Transverse colon (tissue), 4 donors: ENCODE data around the gene MAIP1. TPM values are rescaled to one million over a fixed set of nuclear protein-coding genes. Genes with fewer than 3 reads are reported as not detected.

Experiments
- DNase-seq: peaks from one replicate; pipeline ENCODE4 v3.0.0-alpha.2; 2019
- H3K27ac ChIP-seq, 4 donors: fragments of 200-600 bp; sonication (generic); 2 replicates each; pipeline ENCODE4 v1.5.1; 2016 to 2018; ENCODE audit warnings: inconsistent platforms in 4 of 4
- H3K27me3 ChIP-seq: fragments of 200-600 bp; sonication (generic); 2 replicates; pipeline ENCODE4 v1.5.1; 2017; ENCODE audit warnings: inconsistent platforms
- H3K36me3 ChIP-seq, 4 donors: fragments of 200-600 bp; sonication (generic); 2 replicates each; pipeline ENCODE4 v1.5.1; 2017 to 2019; ENCODE audit warnings: inconsistent platforms in 4 of 4
- H3K4me1 ChIP-seq, 4 donors: fragments of 200-600 bp; sonication (generic); 2 replicates each; pipeline ENCODE4 v1.5.1; 2017 to 2020; ENCODE audit warnings: inconsistent platforms in 4 of 4
- H3K4me3 ChIP-seq, 4 donors: fragments of 200-600 bp; sonication (generic); 1 replicate in 1 of 4; 2 replicates in 3 of 4; pipeline versions ENCODE4 v1.5.1 to v1.6.1; 2017 to 2019; ENCODE audit warnings: inconsistent platforms in 4 of 4
- H3K9me3 ChIP-seq, 2 donors: fragments of 200-600 bp; sonication (generic); 2 replicates each; pipeline ENCODE4 v1.5.1; 2017 to 2019; ENCODE audit warnings: inconsistent platforms in 2 of 2
- EP300 ChIP-seq: sonication (generic); formaldehyde crosslinking; IDR thresholded peaks from one replicate; pipeline ENCODE4 v1.6.1; 2017; ENCODE audit warnings: antibody characterized with exemption, low read depth
- POLR2A ChIP-seq: fragments of 450-650 bp; IDR thresholded peaks from one replicate; pipeline ENCODE4 v1.6.1; 2016; ENCODE audit warnings: antibody characterized with exemption, mild to moderate bottlenecking, moderate library complexity
- POLR2AphosphoS5 ChIP-seq, 3 donors: sonication (generic); formaldehyde crosslinking; IDR thresholded peaks; one replicate each; pipeline ENCODE4 v1.6.1; 2016; ENCODE audit warnings: antibody characterized with exemption in 3 of 3
- WGBS, 2 donors: methylation state at CpG; one replicate each; pipeline ENCODE4 v1.1.5; 2018; ENCODE audit warnings: low coverage in 1 of 2; 5-methylcytosine and 5-hydroxymethylcytosine counted together
- in situ Hi-C, 4 donors: fragments of 200-750 bp; cut with MboI; loops; one replicate each; pipeline versions ENCODE4 v1.15.0 to v1.15.1; 2017; ENCODE audit warnings: low sequenced_read_pairs in 3 of 4, low pct_ligation_motif_present in 1 of 4, low pct_unique_long_range_greater_than_20kb in 1 of 4
- intact Hi-C: fragments of 100-400 bp; cut with DNase I; formaldehyde crosslinking; loops from one replicate; pipeline ENCODE4 v1.15.1; 2023; ENCODE audit warnings: low total_unique reads
- total RNA-seq, 4 donors: library from RNA; depleted of rRNA; stranded (reverse); fragments of >200 nt; gene quantifications; one replicate each; pipeline ENCODE4 v1.1.0, GENCODE V29; 2016
- TF ChIP-seq, protein P1 (sequence below), 5 experiments: fragments of 200-600 bp in 3 of 5; fragments of 450-650 bp in 2 of 5; sonication (generic) in 3 of 5; IDR thresholded peaks; 1 replicate in 2 of 5; 2 replicates in 3 of 5; pipeline ENCODE4 v1.5.1; 2016 to 2017; ENCODE audit warnings: antibody characterized with exemption in 5 of 5, inconsistent platforms in 3 of 5, mild to moderate bottlenecking in 2 of 5, moderate library complexity in 1 of 5

Gene MAIP1
- total RNA-seq = 100 to 1,000 TPM in 1 of 4 donors, 10 to 100 TPM in 3; 19.1 to 104 (median 33.2) TPM

DNA sequence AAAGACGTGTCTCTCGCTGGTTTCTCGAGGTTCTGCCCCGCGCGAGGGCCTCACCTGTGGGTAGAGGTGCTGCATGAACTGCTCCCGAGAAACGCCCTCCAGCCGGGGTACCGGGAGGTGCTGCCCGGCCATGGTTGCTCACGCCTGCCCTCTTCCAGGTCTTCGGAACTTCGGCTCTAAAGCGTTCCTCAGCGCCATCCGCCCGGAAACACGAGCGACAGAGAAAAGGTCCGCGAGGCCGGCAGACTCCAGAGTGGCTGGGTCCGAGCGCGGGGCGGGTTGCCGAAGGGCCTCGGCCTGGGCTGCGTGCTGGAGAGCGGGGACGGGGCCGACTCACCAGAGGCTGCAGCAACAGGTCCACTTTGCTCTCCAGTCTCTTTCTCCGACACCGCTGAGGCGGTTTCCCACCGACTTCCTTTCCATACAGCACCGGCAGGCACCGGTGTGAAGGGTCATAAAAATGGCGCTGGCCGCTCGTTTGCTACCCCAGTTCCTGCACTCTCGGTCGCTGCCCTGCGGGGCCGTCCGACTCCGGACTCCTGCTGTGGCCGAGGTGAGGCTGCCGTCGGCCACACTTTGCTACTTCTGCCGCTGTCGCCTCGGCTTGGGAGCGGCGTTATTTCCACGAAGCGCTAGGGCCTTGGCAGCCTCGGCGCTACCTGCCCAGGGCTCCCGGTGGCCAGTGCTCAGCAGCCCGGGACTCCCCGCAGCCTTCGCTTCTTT, at the start of gene MAIP1, which contains the start of gene TYW5:
TSS of gene MAIP1 (plus strand) at position 244 of the 723 bp plus-strand sequence. CDS start at position 461, 217 bp downstream.
TSS of gene TYW5 (minus strand) at position 153 of the 723 bp plus-strand sequence. CDS start at position 132, 21 bp downstream.
- no peak for TF ChIP-seq EP300
- peak; percentile 53 to 86 (median 76) for TF ChIP-seq POLR2AphosphoS5 (IDR thresholded peaks at IDR 0.05)
- peak; percentile 84 for TF ChIP-seq POLR2A
- TF ChIP-seq, protein P1, sequence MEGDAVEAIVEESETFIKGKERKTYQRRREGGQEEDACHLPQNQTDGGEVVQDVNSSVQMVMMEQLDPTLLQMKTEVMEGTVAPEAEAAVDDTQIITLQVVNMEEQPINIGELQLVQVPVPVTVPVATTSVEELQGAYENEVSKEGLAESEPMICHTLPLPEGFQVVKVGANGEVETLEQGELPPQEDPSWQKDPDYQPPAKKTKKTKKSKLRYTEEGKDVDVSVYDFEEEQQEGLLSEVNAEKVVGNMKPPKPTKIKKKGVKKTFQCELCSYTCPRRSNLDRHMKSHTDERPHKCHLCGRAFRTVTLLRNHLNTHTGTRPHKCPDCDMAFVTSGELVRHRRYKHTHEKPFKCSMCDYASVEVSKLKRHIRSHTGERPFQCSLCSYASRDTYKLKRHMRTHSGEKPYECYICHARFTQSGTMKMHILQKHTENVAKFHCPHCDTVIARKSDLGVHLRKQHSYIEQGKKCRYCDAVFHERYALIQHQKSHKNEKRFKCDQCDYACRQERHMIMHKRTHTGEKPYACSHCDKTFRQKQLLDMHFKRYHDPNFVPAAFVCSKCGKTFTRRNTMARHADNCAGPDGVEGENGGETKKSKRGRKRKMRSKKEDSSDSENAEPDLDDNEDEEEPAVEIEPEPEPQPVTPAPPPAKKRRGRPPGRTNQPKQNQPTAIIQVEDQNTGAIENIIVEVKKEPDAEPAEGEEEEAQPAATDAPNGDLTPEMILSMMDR (IDR thresholded peaks at IDR 0.05) = peak in 4 of 5 experiments; percentile 12 to 34 (median 30)
- Histone ChIP-seq H3K27ac (peak within 1 kb of the TSS; percentile 92 to 96 (median 94)), H3K4me1 (peaks cover 12 to 47% (median 24%) of the 10 kb centered on the region in 4 donors), H3K4me3 (peak within 1 kb of the TSS; percentile 56 to 98 (median 84)), H3K27me3 (no peaks in the 10 kb centered on the region), H3K36me3 (peaks cover 0 to 13% (median 3%) of the 10 kb centered on the region in 4 donors), H3K9me3 (no peaks in the 10 kb centered on the region)
- DNase-seq = peak; percentile 86
- in situ Hi-C loops = loop anchor here in 1 of 4 donors (25.0 kb wide), 1 partner anchor 757 kb away; no protein-coding TSS in a partner anchor
- WGBS, 2 donors = 0% methylated on average over 42 of the region's 64 CpGs; no CpG with 5 or more reads in 1 of the 2 donors
- intact Hi-C loops = no loop called here

DNA sequence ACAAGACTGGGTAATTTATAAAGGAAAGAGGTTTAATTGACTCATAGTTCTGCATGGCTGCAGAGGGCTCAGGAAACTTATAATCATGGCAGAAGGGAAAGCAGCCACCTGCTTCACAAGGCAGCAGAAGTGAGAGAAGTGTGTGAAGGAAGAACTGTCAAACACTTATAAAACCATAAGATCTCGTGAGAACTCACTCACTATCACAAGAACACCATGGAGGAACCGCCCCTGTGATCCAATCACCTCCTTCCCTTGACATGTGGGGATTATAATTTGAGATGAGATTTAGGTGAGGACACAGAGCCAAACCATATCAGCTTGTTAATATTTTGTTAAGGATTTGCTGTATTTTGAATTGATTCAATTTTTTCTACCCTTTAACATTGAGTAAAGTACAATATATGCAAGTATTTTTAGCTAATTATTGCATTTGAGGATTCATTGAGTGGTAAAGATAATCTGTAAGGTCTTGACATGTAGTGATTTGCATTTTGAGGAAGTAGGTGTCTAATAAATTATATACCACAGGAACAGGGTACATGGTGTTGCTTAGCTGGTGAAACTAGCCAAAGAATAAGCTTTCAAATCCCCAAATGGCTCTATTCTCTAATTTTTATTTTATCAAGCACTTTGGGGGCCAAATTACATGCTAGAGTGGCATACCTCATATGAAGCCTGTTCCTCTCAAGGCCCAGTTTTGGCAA, 48.2 kb upstream of the MAIP1 start:
- in situ Hi-C loops (no loop called here), intact Hi-C loops (no loop called here)
- no peak for DNase-seq
- TF ChIP-seq, protein P1 (IDR thresholded peaks at IDR 0.05) = no peak
- no peak for TF ChIP-seq EP300
- no peaks in the 10 kb centered on the region for H3K9me3 ChIP-seq
- H3K27ac ChIP-seq = no peak overlapping the region
- no peaks in the 10 kb centered on the region for H3K36me3 ChIP-seq
- no peak overlapping the region for H3K4me3 ChIP-seq
- no peaks in the 10 kb centered on the region for H3K27me3 ChIP-seq
- peaks cover 2 to 10% (median 4%) of the 10 kb centered on the region in 4 donors for H3K4me1 ChIP-seq
- WGBS, 2 donors = 75 to 80% methylated on average over 1 to 2 of the region's 2 CpGs

DNA sequence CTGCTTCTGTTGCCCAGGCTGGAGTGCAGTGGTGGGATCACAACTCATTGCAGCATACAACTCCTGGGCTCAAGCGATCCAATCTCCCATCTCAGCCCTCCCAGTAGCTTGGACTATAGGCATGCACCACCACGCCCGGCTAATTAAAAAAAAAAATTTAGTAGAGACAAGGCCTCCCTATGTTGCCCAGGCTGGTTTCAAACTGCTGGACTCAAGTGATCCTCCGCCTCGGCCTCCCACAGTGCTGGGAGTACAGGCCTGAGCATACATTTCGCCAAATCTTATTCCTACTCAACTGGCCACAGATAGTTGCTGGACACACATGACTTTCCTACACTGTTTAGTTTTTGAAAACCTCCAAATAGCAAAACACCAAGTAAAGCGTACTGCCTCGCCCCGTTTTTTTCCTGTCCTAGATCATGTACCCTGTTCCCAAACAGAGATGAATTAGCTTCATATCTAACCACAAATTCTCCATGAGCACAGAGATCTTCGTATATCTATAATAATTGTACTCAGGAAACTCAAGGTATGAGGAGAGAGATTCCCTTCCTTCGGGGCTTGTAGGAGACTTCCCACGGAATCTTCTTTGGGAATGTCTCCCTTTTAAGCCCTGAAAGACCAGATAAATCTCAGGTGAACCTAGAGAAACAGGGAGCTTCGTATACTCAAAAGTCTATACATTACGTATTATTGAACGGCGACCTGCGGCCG, 44.9 kb upstream of the MAIP1 start:
- Histone ChIP-seq H3K9me3 (no peaks in the 10 kb centered on the region), H3K27ac (peak overlapping the region; percentile 99), H3K4me1 (peaks cover 11 to 25% (median 17%) of the 10 kb centered on the region in 4 donors), H3K36me3 (no peaks in the 10 kb centered on the region), H3K27me3 (no peaks in the 10 kb centered on the region), H3K4me3 (peak overlapping the region in 3 of 4 donors; percentile 76 to 95 (median 77))
- intact Hi-C loops = no loop called here
- 53 to 73% methylated on average over 12 to 18 of the region's 18 CpGs for WGBS, 2 donors
- TF ChIP-seq EP300 (no peak), POLR2A (no peak), POLR2AphosphoS5 (IDR thresholded peaks at IDR 0.05) (no peak)
- TF ChIP-seq, protein P1 (IDR thresholded peaks at IDR 0.05) = no peak
- in situ Hi-C loops = no loop called here
- no peak for DNase-seq
